Subcutaneous adipose tissue (tissue), 4 donors: ENCODE results near the gene TMEM218. TPM values are rescaled to one million over a fixed set of nuclear protein-coding genes. Genes with fewer than 3 reads are reported as not detected.

Experiments
- CTCF ChIP-seq: fragments of 450-650 bp; IDR thresholded peaks from one replicate; pipeline ENCODE4 v1.5.1; 2016; ENCODE audit warnings: low read depth, mild to moderate bottlenecking, control low read depth, antibody characterized with exemption, moderate library complexity
- total RNA-seq, 4 donors: library from RNA; depleted of rRNA; stranded (reverse); fragments of >200 nt; gene quantifications; one replicate each; pipeline ENCODE4 v1.1.0, GENCODE V29; 2016

Gene TMEM218
- total RNA-seq, 4 donors from 2014 or later, result 15.6 to 34.1 (median 30.8) TPM

GRCh38 chr11:125088576-125089455, 22.6 kb downstream of the TMEM218 start:
- TF ChIP-seq CTCF, result no peak

GRCh38 chr11:125088123-125088522, 23.3 kb downstream of the TMEM218 start:
- TF ChIP-seq CTCF, result no peak

- TF ChIP-seq CTCF, result no peak
These were observed 24.7 kb downstream of the TMEM218 start for GRCh38 chr11:125086633-125087296.

- no peak for TF ChIP-seq CTCF
These were observed 25.9 kb downstream of the TMEM218 start for GRCh38 chr11:125085301-125086081.

GRCh38 chr11:125084761-125085231, 26.6 kb downstream of the TMEM218 start:
- no peak for TF ChIP-seq CTCF

GRCh38 chr11:125084057-125084416, 27.4 kb downstream of the TMEM218 start:
- TF ChIP-seq CTCF, result no peak
